Gastroesophageal sphincter (tissue), 3 donors: ENCODE measurements around the gene ZNF362.

Experiments used
- CTCF ChIP-seq, 4 experiments: fragments of 200-600 bp in 2 of 4; fragments of 450-650 bp in 2 of 4; sonication (generic) in 1 of 4; IDR thresholded peaks; one replicate each; pipeline ENCODE4 v1.5.1; 2017 to 2019; ENCODE audit warnings: antibody characterized with exemption in 4 of 4, mild to moderate bottlenecking in 2 of 4, moderate library complexity in 2 of 4
- POLR2A ChIP-seq, 2 donors: fragments of 450-650 bp; IDR thresholded peaks; one replicate each; pipeline ENCODE4 v1.6.1; 2017; ENCODE audit warnings: antibody characterized with exemption in 2 of 2, mild to moderate bottlenecking in 2 of 2, moderate library complexity in 1 of 2
- POLR2AphosphoS5 ChIP-seq: sonication (generic); formaldehyde crosslinking; IDR thresholded peaks from one replicate; pipeline ENCODE4 v1.6.1; 2017; ENCODE audit warnings: antibody characterized with exemption

GRCh38 chr1:33273406-33273805 is 17.1 kb downstream of the ZNF362 start:
- TF ChIP-seq CTCF (IDR thresholded peaks at IDR 0.05) (no peak), POLR2A (IDR thresholded peaks at IDR 0.05) (no peak), POLR2AphosphoS5 (no peak)
